Smooth muscle cell (in vitro differentiated cells): ENCODE results near the gene PRDM4. TPM values are rescaled to one million over a fixed set of nuclear protein-coding genes. Genes with fewer than 3 reads are reported as not detected.

Experiments
- DNase-seq: peaks from one replicate; lab custom pipeline; 2025; ENCODE audit not compliant: unreplicated experiment; lab: John Stamatoyannopoulos, UW
- H2AFZ ChIP-seq: fragments of 200-600 bp; sonication (generic); 2 replicates; pipeline ENCODE4 v1.6.0; 2016; ENCODE audit warnings: antibody characterized with exemption, low read depth, mild to moderate bottlenecking
- H3F3A ChIP-seq: fragments of 200-600 bp; sonication (generic); 2 replicates; pipeline ENCODE4 v1.6.0; 2017; ENCODE audit warnings: antibody characterized with exemption, low read depth
- H3K27ac ChIP-seq: fragments of 200-600 bp; sonication (generic); 2 replicates; pipeline ENCODE4 v1.5.1; 2016; ENCODE audit warnings: low read depth, mild to moderate bottlenecking
- H3K27me3 ChIP-seq: fragments of 200-600 bp; sonication (generic); 2 replicates; pipeline ENCODE4 v1.6.1; 2016; ENCODE audit warnings: low read depth, mild to moderate bottlenecking
- H3K36me3 ChIP-seq: fragments of 200-600 bp; sonication (generic); 2 replicates; pipeline ENCODE4 v1.5.1; 2016; ENCODE audit warnings: low read depth
- H3K4me1 ChIP-seq: fragments of 200-600 bp; sonication (generic); 2 replicates; pipeline ENCODE4 v1.5.1; 2016; ENCODE audit warnings: low read depth
- H3K4me2 ChIP-seq: fragments of 200-600 bp; sonication (generic); 2 replicates; pipeline ENCODE4 v1.6.0; 2016; ENCODE audit warnings: mild to moderate bottlenecking
- H3K4me3 ChIP-seq: fragments of 200-600 bp; sonication (generic); 2 replicates; pipeline ENCODE4 v1.5.1; 2016; ENCODE audit warnings: mild to moderate bottlenecking
- H3K79me2 ChIP-seq: fragments of 200-600 bp; sonication (generic); 2 replicates; pipeline ENCODE4 v1.6.0; 2016; ENCODE audit warnings: low read depth, mild to moderate bottlenecking
- H3K9ac ChIP-seq: fragments of 200-600 bp; sonication (generic); 2 replicates; pipeline ENCODE4 v1.6.0; 2016; ENCODE audit warnings: low read depth
- H3K9me3 ChIP-seq: fragments of 200-600 bp; sonication (generic); replicated peaks from 2 replicates; pipeline ENCODE4 v1.5.1; 2016; ENCODE audit warnings: low read depth
- H4K20me1 ChIP-seq: fragments of 200-600 bp; sonication (generic); 2 replicates; pipeline ENCODE4 v1.6.0; 2016; ENCODE audit warnings: low read depth
- WGBS: methylation state at CpG from one replicate; pipeline ENCODE4 v1.1.7; 2016; ENCODE audit warnings: low lambda C conversion rate; 5-methylcytosine and 5-hydroxymethylcytosine counted together
- polyA plus RNA-seq: library from polyadenylated mRNA; unstranded; fragments of >200 nt; fragmentation: Nextera tagmentation; extraction: Ambion mirVana; gene quantifications from 2 replicates; pipeline ENCODE4 v1.2.1, GENCODE V29; 2016
- total RNA-seq: library from RNA; depleted of rRNA; stranded (reverse); fragments of >200 nt; gene quantifications from 2 replicates; pipeline ENCODE4 v1.2.3, GENCODE V29; 2014
- TF ChIP-seq, protein P1 (sequence below): fragments of 200-600 bp; sonication (generic); IDR thresholded peaks from 2 replicates; pipeline ENCODE4 v1.5.1; 2017; ENCODE audit warnings: borderline replicate concordance, mild to moderate bottlenecking, antibody characterized with exemption; ENCODE audit not compliant: insufficient read depth, poor library complexity, severe bottlenecking

Gene PRDM4
- total and polyA plus RNA-seq, 2 experiments from 2014 or later, result 19.1 to 26.2 TPM

DNA sequence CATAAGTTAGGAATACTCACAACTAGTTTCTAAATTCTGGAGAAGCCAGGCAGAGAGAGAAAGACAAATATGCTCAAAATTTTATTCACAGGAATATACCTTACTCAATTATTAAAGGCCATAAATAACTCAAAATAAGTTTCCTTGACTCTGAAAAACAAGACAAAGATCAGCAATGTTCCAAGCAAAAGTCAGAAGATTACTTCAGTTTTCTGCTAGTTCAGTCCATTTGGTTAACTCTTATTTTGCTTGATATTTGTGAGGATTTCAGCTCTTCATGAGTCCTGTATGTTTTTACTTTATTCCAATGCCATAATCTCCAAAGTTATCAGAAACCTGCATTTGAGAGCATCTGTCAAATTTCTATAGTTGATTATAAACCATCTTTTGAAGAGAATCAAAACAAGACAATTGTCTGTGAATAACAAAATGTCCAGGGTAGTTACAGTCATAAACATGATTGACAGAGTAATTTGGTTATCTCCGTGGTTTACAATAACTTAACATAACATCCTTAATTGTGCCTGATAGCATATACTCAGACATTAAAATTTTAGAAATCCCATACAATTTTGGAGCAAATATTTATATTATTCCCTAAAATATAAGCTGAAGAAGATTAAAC lies 30.6 kb upstream of the PRDM4 start:
- H3K4me2 ChIP-seq, result no peak overlapping the region
- H3K36me3 ChIP-seq, result no peaks in the 10 kb centered on the region
- no peak overlapping the region for H2AFZ ChIP-seq
- H3K79me2 ChIP-seq, result no peaks in the 10 kb centered on the region
- no peaks in the 10 kb centered on the region for H3K9me3 ChIP-seq
- 71% methylated on average over 1 of the region's 1 CpG for WGBS
- TF ChIP-seq, protein P1, sequence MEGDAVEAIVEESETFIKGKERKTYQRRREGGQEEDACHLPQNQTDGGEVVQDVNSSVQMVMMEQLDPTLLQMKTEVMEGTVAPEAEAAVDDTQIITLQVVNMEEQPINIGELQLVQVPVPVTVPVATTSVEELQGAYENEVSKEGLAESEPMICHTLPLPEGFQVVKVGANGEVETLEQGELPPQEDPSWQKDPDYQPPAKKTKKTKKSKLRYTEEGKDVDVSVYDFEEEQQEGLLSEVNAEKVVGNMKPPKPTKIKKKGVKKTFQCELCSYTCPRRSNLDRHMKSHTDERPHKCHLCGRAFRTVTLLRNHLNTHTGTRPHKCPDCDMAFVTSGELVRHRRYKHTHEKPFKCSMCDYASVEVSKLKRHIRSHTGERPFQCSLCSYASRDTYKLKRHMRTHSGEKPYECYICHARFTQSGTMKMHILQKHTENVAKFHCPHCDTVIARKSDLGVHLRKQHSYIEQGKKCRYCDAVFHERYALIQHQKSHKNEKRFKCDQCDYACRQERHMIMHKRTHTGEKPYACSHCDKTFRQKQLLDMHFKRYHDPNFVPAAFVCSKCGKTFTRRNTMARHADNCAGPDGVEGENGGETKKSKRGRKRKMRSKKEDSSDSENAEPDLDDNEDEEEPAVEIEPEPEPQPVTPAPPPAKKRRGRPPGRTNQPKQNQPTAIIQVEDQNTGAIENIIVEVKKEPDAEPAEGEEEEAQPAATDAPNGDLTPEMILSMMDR, result no peak
- H3F3A ChIP-seq, result no peaks in the 10 kb centered on the region
- DNase-seq, result no peak
- no peak overlapping the region for H3K4me3 ChIP-seq
- H3K4me1 ChIP-seq, result no peaks in the 10 kb centered on the region
- peaks cover 11% of the 10 kb centered on the region for H3K27me3 ChIP-seq
- H3K9ac ChIP-seq, result no peak overlapping the region
- H3K27ac ChIP-seq, result no peak overlapping the region
- H4K20me1 ChIP-seq, result no peaks in the 10 kb centered on the region

DNA sequence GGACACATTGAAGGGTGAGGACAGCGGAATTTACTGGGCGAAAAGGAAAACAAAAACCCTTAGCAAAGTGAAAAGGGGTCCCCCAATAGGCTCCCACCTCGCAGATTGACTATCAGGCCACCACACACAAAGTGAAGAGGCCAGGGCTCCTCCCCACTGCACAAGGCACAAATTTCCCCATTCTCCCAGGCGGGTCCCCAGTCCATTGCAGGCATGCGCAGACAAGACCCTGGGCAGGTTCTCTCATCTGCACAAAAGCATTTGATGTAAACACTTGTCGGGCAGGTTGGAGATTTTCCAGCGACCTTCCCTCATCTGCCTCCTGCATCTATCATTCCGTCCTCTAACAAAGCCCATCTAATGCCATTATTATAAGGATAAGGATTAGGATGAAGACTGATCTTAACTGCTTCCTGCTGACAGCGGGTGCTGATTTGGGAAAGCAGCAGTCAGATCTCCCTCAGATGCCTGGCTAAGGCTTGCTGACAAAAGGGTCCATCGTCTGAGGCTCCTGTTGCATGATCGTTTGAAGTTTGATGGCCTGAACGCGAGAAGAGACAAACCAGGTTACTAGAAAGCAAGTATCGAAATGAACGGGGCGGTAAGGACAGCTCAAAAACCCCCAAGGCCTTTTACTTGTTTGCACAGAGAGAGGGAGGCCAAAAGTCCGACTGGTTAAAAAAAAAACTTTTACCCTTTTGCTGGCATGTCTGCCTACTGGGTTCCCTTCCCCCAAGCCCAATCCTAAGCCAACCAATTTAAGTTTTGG lies 27.9 kb upstream of the PRDM4 start:
- DNase-seq, result no peak
- no peaks in the 10 kb centered on the region for H4K20me1 ChIP-seq

DNA sequence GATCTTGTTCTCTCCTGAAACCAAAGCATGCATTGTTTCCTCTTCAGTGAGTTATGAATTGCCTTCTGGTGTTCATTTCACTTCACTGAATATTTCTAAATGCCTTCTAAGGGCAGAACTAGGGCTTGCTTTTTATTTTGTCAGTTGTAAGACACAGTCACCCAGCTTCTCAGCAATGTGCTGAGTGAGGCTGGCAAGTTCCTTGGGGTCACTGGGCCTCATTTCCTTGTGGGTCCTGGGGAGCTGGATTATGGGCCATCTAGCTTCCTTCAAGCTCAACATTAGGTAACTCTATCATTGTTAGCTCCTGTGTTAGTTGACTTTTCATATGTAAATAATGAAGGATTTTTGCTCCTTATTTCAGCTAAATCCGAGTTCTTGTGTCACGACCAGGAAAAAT lies 27.3 kb upstream of the PRDM4 start:
- Histone ChIP-seq H3K27me3 (no peaks in the 10 kb centered on the region), H3K27ac (no peak overlapping the region), H3K79me2 (no peaks in the 10 kb centered on the region), H2AFZ (no peak overlapping the region), H3K4me1 (no peaks in the 10 kb centered on the region), H3K36me3 (no peaks in the 10 kb centered on the region), H3F3A (no peaks in the 10 kb centered on the region), H3K4me3 (no peak overlapping the region), H3K4me2 (no peak overlapping the region), H3K9me3 (no peaks in the 10 kb centered on the region), H4K20me1 (no peaks in the 10 kb centered on the region), H3K9ac (no peak overlapping the region)
- TF ChIP-seq, protein P1, result no peak
- no peak for DNase-seq
- 91% methylated on average over 2 of the region's 2 CpGs for WGBS

More for the DNA sequence above, 27.9 kb upstream of the PRDM4 start:
- no peaks in the 10 kb centered on the region for H3K27me3 ChIP-seq
- H3K79me2 ChIP-seq, result no peaks in the 10 kb centered on the region
- no peak overlapping the region for H3K4me3 ChIP-seq
- no peaks in the 10 kb centered on the region for H3K4me1 ChIP-seq
- H3K27ac ChIP-seq, result no peak overlapping the region
- H3K36me3 ChIP-seq, result no peaks in the 10 kb centered on the region
- no peak overlapping the region for H3K9ac ChIP-seq
- no peak overlapping the region for H3K4me2 ChIP-seq
- TF ChIP-seq, protein P1, result no peak
- no peaks in the 10 kb centered on the region for H3F3A ChIP-seq
- no peak overlapping the region for H2AFZ ChIP-seq
- 76% methylated on average over 17 of the region's 17 CpGs for WGBS
- H3K9me3 ChIP-seq, result no peaks in the 10 kb centered on the region
